Natural killer cell (primary cell): ENCODE measurements around the gene SLC35D3. TPM values are rescaled to one million over a fixed set of nuclear protein-coding genes. Genes with fewer than 3 reads are reported as not detected.

Experiments
- ATAC-seq, 3 donors: fragments of 150-1000 bp in 2 of 3; fragments of 200-7000 bp in 1 of 3; cut with Tn5 transposase; 1 replicate in 1 of 3; 2 replicates in 2 of 3; pipeline ENCODE4 v1.10.0; 2021; ENCODE audit warnings: mild to moderate bottlenecking in 2 of 3, moderate library complexity in 2 of 3
- DNase-seq, 2 donors: peaks; one replicate each; pipeline versions ENCODE4 v3.0.0 to v3.0.0-alpha.2; 2013 to 2021; ENCODE audit warnings: mixed read lengths in 1 of 2
- H3K27ac ChIP-seq: one replicate; pipeline ENCODE4 v1.5.1; 2013; ENCODE audit warnings: mild to moderate bottlenecking, low read length
- H3K27me3 ChIP-seq: one replicate; pipeline ENCODE4 v1.6.1; 2013; ENCODE audit warnings: low read length; ENCODE audit not compliant: control insufficient read depth, insufficient read depth
- H3K36me3 ChIP-seq: one replicate; pipeline ENCODE4 v1.6.1; 2013; ENCODE audit warnings: low read length; ENCODE audit not compliant: control insufficient read depth, insufficient read depth
- H3K4me1 ChIP-seq: one replicate; pipeline ENCODE4 v1.6.1; 2013; ENCODE audit warnings: low read length; ENCODE audit not compliant: control insufficient read depth, insufficient read depth
- H3K4me3 ChIP-seq: one replicate; pipeline ENCODE4 v1.5.1; 2013; ENCODE audit warnings: low read length
- H3K9me3 ChIP-seq: one replicate; pipeline ENCODE4 v1.6.1; 2013; ENCODE audit warnings: low read length; ENCODE audit not compliant: control insufficient read depth, insufficient read depth
- H3K27ac Mint-ChIP-seq, 2 donors: one replicate each; pipeline ENCODE4 v1.8.0; 2022; ENCODE audit warnings: mild to moderate bottlenecking in 2 of 2, mixed read lengths in 2 of 2, moderate library complexity in 1 of 2
- H3K27me3 Mint-ChIP-seq, 2 donors: one replicate each; pipeline ENCODE4 v1.8.0; 2022; ENCODE audit warnings: low read depth in 2 of 2, mixed read lengths in 2 of 2
- H3K36me3 Mint-ChIP-seq: one replicate; pipeline ENCODE4 v1.8.0; 2022; ENCODE audit warnings: mixed read lengths
- H3K4me1 Mint-ChIP-seq, 2 donors: one replicate each; pipeline ENCODE4 v1.8.0; 2022; ENCODE audit warnings: mixed read lengths in 2 of 2
- H3K4me3 Mint-ChIP-seq: one replicate; pipeline ENCODE4 v1.8.0; 2022; ENCODE audit warnings: mild to moderate bottlenecking, moderate library complexity, mixed read lengths
- H3K9me3 Mint-ChIP-seq, 2 donors: one replicate each; pipeline ENCODE4 v1.8.0; 2022; ENCODE audit warnings: mixed read lengths in 2 of 2
- WGBS: methylation state at CpG from one replicate; pipeline ENCODE4 v1.1.7; 2013; ENCODE audit warnings: missing lambda C conversion rate; ENCODE audit not compliant: insufficient coverage; 5-methylcytosine and 5-hydroxymethylcytosine counted together
- intact Hi-C: fragments of 100-400 bp; cut with micrococcal nuclease; formaldehyde crosslinking; loops from one replicate; pipeline ENCODE4 v1.14.2; 2022
- total RNA-seq, 4 donors: library from RNA; stranded (reverse); fragments of 120-200 nt in 1 of 4; gene quantifications; one replicate each; pipeline versions ENCODE4 v1.2.3 to v1.2.4, GENCODE V29; 2013 to 2022
- TF ChIP-seq, protein P1 (sequence below): fragments of 200-600 bp; IDR thresholded peaks from one replicate; pipeline ENCODE4 v1.8.0; 2022; ENCODE audit warnings: antibody characterized with exemption

The SLC35D3 gene
- total RNA-seq, 3 donors from 2014 or later (not counting 1 experiment from before 2014, with no cell fraction given), result 0.28 TPM; not detected in 2

DNA sequence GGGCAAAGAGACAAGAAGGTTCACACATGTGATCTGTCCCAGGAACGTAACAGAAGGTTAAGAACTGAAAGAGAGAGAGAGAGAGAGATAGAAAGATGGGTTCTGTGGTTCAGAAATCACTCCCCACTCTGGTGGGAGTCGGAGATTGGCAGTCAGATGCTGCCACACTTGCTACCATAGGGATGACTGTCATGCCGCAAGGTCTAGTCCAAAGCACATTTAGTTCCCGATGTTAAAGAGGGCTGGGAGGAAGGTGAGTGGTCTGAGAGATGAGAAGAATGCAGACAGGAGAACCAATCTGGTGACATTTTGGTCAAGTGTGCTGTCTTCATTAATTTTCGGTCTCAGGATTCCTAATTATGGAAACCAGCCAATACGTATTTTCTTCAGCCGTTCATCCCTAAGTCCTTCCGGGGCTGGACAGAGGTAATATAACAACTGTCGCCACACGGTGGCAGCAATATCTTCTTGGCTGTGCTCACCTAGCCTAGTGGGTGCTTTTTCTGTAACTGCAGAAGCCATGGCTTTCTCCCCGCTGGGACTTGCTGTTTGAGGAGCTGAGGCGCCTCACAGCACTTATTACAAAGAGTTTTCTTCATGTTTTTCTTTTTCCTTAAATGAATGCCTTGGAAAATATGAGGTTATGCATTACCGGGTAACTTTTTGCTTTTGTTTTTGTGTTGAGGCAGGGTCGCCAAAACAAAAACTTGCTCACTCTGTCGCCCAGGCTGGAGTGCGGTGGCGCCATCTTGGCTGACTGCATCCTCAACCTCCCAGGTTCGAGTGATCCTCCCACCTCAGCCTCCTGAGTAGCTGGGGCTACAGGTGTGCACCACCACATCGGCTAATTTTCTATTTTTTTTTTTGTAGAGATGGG, 46.0 kb downstream of the SLC35D3 start:
- Histone ChIP-seq H3K27me3 (peaks cover 9% of the 10 kb centered on the region), H3K4me3 (no peak overlapping the region), H3K4me1 (peaks cover 5% of the 10 kb centered on the region), H3K27ac (no peak overlapping the region), H3K9me3 (no peaks in the 10 kb centered on the region), H3K36me3 (no peaks in the 10 kb centered on the region)
- H3K36me3 Mint-ChIP-seq, result no peaks in the 10 kb centered on the region
- H3K4me1 Mint-ChIP-seq, result peaks cover 0 to 10% of the 10 kb centered on the region in 2 donors
- peaks cover 35 to 57% of the 10 kb centered on the region in 2 donors for H3K27me3 Mint-ChIP-seq
- TF ChIP-seq, protein P1, sequence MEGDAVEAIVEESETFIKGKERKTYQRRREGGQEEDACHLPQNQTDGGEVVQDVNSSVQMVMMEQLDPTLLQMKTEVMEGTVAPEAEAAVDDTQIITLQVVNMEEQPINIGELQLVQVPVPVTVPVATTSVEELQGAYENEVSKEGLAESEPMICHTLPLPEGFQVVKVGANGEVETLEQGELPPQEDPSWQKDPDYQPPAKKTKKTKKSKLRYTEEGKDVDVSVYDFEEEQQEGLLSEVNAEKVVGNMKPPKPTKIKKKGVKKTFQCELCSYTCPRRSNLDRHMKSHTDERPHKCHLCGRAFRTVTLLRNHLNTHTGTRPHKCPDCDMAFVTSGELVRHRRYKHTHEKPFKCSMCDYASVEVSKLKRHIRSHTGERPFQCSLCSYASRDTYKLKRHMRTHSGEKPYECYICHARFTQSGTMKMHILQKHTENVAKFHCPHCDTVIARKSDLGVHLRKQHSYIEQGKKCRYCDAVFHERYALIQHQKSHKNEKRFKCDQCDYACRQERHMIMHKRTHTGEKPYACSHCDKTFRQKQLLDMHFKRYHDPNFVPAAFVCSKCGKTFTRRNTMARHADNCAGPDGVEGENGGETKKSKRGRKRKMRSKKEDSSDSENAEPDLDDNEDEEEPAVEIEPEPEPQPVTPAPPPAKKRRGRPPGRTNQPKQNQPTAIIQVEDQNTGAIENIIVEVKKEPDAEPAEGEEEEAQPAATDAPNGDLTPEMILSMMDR, result peak; percentile 56
- intact Hi-C loops, result loop anchor here (1.0 to 5.0 kb wide), 2 partner anchors 344 to 673 kb away; no protein-coding TSS in a partner anchor
- H3K4me3 Mint-ChIP-seq, result no peak overlapping the region
- no peaks in the 10 kb centered on the region for H3K9me3 Mint-ChIP-seq
- WGBS, result 55% methylated on average over 19 of the region's 19 CpGs
- no peak overlapping the region for H3K27ac Mint-ChIP-seq
- DNase-seq (peak; percentile 44 to 77), ATAC-seq (peak; percentile 82 to 99 (median 95))

DNA sequence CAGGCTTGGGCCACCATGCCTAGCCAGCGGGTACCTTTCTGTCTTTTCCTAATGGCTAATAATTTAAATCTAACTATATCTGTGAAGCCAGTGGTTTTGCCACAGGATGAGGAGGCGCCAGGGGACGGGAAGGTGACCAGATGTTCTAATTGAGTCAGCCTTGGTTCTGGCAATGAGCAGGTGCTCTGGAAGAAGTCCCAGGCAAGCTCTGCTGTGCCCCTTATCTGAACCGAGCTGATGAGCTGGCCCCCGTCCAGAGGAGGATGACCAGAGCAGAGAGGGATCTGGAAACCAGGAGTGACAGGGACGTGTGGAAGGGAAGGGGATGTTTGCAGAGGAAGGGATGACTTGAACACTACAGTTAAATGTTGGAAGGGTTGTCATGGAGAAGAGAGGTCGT, 46.7 kb downstream of the SLC35D3 start:
- ATAC-seq, result no peak
- peaks cover 35 to 53% of the 10 kb centered on the region in 2 donors for H3K27me3 Mint-ChIP-seq
- intact Hi-C loops, result loop anchor here (1.0 to 5.0 kb wide), 2 partner anchors 343 to 672 kb away; no protein-coding TSS in a partner anchor

DNA sequence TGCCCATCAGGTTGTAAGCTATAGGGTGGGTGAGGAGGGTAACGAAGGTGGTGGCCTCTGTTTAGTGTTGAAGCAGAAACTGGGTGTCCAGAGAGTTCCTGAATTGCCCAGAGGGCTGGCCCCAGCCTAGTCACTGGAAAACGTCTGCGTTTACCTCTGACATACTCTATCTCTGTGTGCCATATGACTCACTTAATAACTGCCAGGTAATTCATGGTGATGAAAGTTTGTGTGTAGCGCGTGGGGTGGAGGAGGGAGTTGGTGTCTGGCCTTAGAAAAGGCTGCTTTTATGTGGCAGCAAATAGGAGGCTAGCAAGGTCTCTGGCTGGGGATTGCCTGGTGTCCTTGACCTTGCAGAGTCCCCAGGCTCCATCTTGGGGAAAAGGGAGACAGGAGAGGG, 47.3 kb downstream of the SLC35D3 start:
- H3K27me3 Mint-ChIP-seq, result peaks cover 31 to 47% of the 10 kb centered on the region in 2 donors
- Histone ChIP-seq H3K27me3 (peaks cover 9% of the 10 kb centered on the region), H3K36me3 (no peaks in the 10 kb centered on the region), H3K9me3 (no peaks in the 10 kb centered on the region), H3K27ac (no peak overlapping the region), H3K4me1 (peaks cover 5% of the 10 kb centered on the region), H3K4me3 (no peak overlapping the region)
- H3K4me3 Mint-ChIP-seq, result no peak overlapping the region
- no peaks in the 10 kb centered on the region for H3K9me3 Mint-ChIP-seq
- no peak overlapping the region for H3K27ac Mint-ChIP-seq
- H3K4me1 Mint-ChIP-seq, result peaks cover 0 to 10% of the 10 kb centered on the region in 2 donors
- no peak for ATAC-seq
- H3K36me3 Mint-ChIP-seq, result no peaks in the 10 kb centered on the region
- 89% methylated on average over 5 of the region's 5 CpGs for WGBS
- TF ChIP-seq, protein P1, result no peak
- intact Hi-C loops, result loop anchor here (5.0 kb wide), 1 partner anchor 343 kb away; no protein-coding TSS in a partner anchor
- DNase-seq, result no peak

More for the DNA sequence above, 46.7 kb downstream of the SLC35D3 start:
- TF ChIP-seq, protein P1, result no peak
- peaks cover 9% of the 10 kb centered on the region for H3K27me3 ChIP-seq
- H3K4me1 ChIP-seq, result peaks cover 5% of the 10 kb centered on the region
- Mint-ChIP-seq H3K4me3 (no peak overlapping the region), H3K9me3 (no peaks in the 10 kb centered on the region), H3K4me1 (peaks cover 0 to 10% of the 10 kb centered on the region in 2 donors), H3K27ac (no peak overlapping the region), H3K36me3 (no peaks in the 10 kb centered on the region)
- no peak for DNase-seq
- H3K4me3 ChIP-seq, result no peak overlapping the region
- no peaks in the 10 kb centered on the region for H3K36me3 ChIP-seq
- no peaks in the 10 kb centered on the region for H3K9me3 ChIP-seq
- H3K27ac ChIP-seq, result no peak overlapping the region
- WGBS, result 72% methylated on average over 6 of the region's 7 CpGs
